ENCODE data around the gene IPO9.
"Not testable (repeated sequence)": the region's sequence is repeated elsewhere in the genome, so short reads cannot be mapped to it uniquely, and the experiment has no call there.

The IPO9 gene

DNA sequence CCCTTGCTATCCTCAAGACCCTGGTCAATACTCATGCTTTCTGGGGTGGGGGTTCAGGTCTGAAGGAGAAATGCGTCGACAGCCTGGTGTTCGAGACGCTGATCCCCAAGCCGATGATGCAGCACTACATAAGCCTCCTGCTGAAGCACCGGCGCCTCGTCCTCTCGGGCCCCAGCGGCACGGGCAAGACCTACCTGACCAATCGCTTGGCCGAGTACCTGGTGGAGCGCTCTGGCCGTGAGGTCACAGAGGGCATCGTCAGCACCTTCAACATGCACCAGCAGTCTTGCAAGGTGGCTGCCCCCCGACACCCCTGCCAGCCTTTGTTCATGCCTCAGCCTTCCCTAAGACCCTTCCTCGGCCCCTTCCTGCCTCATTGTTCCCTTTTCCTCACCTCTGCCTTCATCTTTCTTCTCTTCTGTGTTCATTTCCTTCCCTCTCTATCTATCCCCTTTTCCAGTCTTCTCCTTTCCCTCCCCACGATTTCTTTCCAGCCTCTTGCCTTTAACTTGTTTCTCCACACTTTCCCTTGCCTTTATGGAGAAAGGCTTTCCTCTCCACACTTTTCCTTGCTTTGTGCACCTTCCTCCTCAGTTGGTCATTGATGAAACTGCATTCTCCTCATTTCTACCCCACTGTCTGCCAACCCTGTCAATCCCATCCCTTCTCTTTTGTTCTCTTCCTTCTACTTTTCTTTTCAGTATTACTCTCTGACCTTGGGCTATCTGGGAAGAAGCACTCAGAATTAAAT lies 18.3 kb upstream of the IPO9 start:
- FAIRE-seq = no peak

DNA sequence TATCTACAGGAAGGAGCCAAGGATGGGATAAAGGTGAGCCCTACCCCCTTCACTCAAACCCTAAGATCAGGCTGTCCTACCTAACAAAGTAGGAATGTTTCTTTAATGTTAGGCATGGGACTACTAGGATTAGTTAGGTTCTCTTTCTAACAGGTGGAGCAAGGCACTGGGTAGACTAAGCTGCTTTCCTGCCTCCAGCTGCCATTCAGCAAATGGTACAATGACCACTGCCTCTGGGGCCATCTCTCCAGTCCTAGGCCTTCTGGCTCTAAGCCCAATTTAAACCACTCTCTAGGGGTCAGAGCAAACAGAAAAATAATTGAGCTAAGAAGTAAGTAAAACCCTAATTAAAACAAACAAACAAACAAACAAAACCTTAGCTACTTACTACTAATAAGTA lies 15.7 kb upstream of the IPO9 start:
- FAIRE-seq = no peak

DNA sequence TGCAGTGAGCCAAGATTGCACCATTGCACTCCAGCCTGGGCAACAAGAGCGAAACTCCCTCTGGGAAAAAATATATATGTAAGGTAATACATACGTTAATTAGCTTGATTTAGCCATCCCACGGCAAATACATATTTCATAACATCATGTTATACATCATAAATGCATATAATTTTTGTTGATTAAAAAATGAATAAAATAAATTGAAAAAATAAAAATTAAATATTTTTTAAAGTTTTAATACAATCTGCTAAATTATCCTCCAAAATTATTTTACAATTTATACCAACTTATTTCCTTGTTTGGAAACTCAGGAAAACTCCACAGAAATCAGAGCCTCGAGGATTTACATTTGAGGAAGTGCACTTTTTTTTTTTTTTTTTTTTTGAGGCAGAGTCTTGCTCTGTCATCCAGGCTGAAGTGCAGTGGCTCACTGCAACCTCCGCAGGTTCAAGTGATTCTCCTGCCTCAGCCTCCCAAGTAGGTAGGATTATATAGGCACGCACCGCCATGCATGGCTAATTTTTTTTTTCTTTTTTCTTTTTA lies 12.6 kb upstream of the IPO9 start:
- FAIRE-seq = no peak

DNA sequence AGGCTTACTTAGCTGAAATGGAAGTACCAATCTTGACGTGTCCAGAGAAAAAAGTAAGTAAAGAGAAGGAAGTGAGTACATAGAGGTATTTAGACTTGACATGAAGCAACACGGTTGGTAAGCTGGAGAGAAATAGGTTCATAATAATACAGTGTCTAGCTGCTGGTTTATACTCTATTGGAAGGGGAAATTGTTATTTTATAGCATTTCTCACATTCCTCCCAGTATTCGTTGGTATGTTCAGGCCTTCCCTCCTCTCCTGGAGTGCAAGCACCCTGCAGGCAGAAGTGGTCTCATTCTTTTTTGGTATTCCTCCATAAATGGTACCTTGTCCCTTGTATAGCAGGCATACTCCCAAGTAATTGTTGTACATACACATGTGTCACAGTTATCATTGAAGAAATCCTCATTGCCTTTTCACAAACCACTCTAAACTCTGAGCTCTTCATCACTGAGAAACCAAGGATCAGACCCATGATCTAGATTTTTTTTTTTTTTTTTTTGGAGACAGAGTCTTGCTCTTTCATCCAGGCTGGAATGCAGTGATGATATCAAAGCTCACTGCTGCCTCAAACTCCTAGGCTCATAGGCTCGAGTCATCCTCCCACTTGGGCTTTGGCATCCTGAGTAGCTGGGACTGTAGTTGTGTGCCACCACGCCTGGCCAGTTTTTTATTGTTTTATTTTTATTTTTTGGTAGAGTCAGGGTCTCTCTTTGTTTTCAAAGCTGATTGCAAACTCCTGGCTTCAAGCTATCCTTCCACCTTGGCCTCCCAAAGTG lies 9.8 kb upstream of the IPO9 start:
- FAIRE-seq = no peak

DNA sequence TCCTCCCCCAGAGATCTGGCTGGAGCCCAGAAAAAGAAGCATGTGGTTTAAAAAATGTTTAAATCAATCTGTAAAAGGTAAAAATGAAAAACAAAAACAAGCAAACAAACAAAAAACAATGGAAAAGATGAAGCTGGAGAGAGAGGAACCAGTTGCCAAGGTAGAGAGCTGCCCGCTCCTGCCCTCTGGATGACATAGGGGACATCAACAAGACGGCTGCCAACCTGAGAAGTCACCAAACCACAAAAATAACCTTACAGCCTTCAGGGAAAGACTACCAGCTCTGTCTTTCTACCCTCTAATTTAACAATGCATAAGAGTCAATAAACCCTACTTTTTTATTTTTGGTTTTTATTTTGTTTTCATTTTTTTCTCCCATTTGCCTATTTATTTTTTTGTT lies 8.5 kb upstream of the IPO9 start:
- FAIRE-seq = no peak

DNA sequence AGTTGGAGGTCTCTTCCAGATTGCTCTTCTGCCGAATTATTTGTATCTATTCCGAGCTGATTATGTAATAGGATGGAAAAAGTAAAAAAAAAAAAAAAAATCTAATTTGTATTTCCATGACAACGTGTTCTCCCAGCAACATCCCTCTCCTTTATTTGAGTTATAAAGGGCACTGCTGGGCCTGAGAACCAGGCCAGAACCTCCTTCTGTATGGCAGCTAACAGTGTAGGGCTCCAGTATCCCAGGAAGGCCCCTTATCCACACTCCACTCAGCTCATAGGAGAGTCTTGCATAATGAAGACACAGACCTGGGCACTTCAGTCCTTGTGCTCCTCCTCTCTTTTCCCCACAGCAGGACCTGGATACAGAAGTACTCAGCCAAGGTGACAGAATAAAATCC lies 3.7 kb upstream of the IPO9 start:
- no peak for FAIRE-seq

DNA sequence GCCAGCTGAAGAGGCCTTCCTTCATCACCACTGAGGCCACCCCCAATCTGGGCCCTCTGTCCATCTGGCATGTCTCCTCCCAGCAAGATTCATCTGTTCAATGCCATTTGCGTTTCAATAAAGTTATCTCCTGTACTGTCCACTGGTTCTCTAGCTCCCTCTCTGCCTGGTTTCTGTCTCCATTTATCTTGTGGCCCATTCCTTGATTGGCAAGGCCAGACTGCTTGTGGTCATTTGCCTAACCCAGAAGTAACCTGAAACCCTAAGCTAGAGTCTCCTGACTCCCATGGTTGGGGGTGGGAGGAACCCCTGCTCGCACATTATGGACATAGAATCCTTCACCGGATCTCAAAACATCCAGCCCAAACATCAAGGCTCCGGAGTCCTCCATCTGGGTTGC lies 2.1 kb upstream of the IPO9 start:
- FAIRE-seq = no peak

DNA sequence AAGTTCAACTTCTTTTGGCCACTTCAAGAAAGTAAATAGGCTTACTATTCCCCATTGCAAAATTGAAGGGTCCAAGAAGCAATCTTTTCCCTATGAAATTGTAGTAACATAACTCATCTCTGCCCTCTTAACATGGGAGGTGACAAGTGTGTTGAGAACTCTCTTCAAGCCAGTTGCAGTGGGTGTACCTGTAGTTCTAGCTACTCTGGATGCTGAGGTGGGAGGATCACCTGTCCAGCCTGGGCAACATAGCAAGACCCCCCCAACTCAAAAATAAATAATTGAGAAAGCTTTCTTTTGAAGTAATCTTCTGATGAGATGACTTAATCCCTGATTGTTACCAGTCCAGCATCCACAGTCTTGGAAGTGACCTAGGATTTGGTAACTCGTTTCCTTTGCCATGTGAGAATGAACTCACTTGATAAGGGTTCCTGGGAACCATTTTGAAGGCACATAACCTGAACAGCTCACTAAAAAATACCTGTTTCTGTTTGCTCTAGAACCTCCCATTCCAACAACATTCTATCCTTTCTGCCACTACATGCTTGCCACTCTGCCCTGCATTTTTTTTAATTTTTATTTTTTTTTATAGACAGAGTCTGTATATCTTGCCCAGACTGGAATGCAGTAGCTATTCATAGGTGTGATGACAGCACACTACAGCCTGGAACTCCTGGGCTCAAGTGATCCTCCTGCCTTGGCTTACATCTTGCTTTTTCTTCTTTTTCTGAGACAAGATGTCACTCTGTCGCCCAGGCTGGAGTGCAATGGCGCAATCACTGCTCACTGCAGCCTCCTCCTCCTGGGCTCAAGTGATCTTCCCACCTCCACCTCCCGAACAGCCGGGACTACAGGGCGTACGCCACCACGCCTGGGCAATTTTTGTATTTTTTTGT lies 1.4 kb upstream of the IPO9 start:
- no peak for FAIRE-seq

DNA sequence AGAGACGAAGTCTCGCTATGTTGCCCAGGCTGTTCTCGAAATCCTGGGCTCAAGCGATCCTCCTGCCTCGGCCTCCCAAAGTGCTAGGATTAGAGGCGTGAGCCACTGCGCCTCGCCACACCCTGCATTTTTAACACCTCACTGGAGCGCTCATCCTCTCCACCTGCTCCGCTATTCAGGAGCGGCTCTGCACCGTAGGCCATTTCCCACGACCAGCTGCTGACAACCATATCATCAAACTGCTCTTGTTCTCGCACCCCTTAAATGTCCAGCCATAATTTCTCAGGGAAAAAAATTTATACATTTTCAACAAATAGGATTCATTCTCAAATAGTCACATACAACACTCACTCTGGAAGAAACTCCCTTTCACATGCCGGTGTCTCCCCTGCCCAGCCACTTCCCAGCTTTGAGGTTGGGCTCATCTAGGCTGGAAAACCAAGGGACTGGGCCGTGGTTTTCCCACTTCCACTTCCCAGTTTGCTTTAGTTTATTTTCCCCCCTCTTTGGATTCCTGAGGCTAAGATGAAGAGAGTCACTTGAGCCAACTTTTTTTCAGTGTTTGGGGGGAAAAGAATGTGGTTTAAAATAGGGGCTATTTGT lies 639 bp upstream of the IPO9 start:
- FAIRE-seq = no peak

DNA sequence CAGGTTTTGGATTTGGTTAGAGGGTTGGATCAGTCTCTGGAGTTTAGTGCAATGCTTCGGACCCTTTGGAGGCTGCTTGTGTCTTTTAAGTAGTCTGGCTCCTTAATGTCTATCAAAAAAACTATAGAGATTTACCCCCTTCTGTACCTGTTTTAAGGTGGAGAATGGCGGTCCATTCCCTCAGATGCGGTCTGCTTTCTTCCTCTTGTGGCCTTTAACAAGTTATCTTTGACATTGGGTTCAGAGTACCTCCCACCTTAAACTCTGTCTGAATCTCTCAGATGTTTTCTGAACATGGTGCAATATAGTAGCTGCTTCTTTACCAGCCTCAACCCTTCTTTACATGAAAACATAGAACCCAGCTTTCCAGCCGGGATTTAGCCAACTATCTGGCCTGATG lies 2.4 kb downstream of the IPO9 start:
- no peak for FAIRE-seq

DNA sequence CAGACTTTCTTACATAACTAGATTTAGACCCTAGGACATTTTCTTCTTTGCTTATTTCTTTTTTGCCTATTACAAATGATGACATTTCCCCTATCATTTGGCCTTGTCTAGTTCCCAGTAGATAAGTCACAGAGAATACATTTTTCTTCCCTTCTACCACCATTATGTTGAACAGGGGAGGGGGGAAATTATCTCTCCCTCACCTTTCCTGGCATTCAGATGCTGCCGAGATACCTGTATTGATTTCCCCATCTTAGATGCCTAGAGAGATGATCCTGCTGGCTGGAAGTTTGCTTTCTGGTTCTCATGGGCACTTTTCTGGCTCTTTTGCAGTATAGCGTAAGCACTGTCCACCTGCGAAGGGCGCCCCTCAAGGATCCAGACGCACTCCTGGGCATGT lies 5.7 kb downstream of the IPO9 start:
- no peak for FAIRE-seq

DNA sequence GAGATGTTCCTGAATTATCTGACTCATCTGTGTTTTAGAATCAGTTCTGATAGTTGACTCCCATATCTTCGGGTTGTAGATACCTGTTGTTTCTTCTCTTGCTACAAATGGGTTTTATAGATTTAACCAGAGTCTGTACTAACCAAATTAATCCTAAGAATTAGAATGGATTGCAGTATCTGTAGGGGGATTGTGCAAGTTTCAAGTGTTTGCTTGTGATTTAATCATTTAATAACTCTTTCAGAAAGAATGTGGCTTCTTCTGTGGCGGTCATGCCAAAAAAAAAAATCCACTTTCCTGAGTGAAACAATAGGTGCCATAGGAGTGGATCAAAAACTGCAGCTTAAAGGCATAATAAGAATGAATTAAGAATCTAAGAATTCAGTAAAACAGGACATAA lies 9.4 kb downstream of the IPO9 start:
- no peak for FAIRE-seq

DNA sequence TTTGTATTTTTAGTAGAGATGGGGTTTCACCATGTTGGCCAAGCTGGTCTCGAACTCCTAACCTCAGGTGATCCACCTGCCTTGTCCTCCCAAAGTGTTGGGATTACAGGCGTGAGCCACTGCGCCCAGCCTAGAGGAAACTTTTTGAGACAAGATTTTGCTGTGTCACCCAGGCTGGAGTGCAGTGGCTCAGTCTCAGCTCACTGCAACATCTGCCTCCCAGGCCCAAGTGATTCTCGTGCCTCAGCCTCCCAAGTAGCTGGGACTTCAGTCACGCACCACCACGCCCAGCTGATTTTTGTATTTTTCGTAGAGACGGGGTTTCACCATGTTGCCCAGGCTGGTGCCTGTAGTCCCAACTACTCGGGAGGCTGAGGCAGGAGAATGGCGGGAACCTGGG lies 10.1 kb downstream of the IPO9 start:
- not testable (repeated sequence) for FAIRE-seq

DNA sequence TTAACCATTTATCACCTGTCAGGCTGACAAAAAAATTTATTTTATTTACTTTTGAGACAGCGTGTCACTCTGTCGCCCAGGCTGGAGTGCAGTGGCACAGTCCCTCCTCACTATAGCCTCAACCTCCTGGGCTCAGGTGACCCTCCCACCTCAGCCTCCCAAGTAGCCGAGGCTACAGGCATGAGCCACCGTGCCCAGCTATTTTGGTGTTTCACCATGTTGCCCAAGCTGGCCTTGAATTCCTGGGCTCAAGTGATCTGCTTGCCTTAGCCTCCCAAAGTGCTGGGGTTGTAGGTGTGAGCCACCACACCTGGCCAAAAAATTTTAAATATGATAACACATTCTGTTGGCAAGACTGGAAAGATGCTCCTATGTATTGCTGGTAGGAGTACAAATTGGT lies 11.1 kb downstream of the IPO9 start:
- FAIRE-seq = no peak

DNA sequence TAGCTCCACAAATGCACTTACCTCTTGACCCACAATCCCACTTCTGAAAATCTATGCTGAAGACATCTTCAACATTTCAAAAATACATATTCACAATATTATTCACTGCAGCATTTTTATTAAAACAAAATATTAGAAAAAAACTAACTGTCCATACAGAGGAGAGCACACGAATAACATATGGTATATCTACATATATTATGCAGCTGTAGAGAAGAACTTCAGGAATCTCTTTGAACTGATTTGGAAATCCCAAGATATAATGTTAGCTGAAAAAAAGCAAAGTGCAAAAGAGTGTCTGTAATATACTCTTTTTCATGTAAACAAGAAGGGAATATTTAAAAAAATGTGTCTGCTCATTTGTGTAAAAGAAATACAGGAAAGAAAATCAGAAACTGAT lies 11.5 kb downstream of the IPO9 start:
- FAIRE-seq = no peak

DNA sequence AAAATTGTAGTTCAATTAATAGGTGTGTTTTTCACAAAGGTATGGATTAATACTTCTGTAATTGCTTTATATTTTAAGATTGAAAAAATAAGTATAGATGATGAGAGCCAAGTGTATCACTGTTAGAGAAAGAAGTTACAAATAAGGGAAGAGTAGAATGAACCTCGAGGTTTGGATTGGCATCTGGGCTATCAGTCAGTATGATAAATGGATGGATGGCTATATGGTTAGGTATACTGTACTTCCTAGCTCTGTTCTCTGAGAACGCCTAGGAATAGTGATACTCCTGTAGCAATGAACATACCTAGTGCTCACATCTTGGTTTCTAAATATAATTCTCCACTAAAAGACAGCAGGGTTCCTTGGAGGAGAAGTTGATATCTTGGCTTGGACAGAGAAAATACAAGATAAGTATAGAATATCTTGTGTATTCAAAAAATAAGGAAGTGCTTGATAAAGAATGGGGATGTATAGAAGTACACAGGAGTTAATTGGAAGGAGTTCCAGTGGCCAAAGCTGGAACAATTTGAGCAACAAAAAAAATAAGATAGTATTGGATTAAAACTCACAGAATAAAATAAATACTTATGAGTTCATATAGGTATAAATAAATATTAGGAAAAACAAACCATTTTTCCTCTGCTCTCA lies 12.4 kb downstream of the IPO9 start:
- FAIRE-seq = no peak

DNA sequence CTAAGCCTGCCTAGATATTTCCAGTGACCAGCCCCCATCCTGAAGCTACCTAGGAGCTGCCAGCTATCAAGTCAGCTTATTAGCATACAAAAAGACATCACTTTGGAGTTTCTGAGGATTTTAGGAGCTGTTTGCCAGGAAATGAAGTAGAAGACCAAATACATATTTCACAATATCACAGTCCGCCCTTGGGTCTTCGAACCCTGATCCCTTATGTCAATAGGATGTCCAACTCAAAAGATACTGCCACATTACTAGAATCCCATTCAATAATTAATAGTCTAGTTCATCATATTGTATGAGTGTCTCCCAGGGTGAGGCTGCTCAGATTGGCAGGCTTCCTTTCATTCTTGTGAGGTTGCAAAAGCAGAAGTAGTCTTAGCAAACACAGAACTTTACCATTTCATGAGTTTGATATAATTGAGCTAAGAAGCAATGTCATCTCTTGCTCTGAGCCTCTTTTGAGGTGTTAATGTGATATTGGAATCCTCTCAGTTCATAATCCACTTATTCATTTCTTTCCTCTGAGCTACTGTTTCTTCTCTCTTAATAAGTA lies 13.6 kb downstream of the IPO9 start:
- no peak for FAIRE-seq

DNA sequence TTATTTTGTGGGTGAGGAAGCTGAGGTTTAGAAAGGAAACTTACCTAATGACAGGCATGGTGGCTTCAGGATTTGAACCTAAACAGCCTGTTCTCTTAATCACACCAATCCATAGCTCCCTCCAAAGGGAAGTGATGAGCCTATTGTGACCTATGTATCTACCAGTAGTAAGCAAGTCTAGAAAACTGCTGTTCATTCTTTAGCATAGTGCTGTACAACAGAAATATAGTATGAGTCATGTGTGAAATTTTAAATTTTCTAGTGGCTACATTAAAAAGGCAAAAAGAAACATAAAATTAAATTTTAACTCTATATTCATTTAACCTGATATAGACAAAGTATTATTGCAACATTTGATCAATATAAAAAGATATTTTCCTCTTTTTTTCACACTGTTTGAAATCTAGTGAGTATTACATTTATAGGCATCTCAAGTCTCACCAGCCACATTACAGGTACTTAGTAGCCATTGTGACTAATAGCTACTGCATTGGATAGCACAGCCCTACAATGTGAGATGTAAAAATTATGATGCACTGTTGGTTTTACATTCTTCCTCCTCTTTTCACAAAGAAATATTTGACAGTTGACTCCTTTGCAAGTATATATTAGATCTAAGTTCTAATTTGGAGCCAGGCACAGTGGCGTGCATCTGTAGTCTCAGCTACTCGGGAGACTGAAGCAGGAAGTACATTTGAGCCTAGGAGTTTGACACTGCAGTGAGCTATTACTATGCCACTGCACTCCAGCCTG lies 16.6 kb downstream of the IPO9 start:
- FAIRE-seq = no peak

DNA sequence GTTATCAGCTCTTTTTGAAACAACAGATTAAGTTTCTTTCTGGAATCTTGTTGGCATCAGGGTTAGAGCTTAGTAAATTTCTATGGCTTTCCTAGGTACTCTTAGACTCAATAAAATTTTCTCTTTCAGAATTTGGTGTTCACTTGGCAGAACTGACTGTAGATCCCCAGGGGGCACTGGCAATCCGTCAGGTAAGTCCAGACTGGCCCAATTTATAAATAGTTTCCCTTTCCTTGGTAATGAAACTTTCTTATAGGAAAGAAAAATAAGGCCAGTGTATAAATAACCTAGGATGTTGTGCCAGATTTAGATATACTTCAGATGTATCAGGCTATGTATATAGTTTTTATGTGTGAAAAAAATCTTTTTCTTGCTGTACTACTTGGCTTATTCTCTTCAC lies 18.2 kb downstream of the IPO9 start:
- no peak for FAIRE-seq

DNA sequence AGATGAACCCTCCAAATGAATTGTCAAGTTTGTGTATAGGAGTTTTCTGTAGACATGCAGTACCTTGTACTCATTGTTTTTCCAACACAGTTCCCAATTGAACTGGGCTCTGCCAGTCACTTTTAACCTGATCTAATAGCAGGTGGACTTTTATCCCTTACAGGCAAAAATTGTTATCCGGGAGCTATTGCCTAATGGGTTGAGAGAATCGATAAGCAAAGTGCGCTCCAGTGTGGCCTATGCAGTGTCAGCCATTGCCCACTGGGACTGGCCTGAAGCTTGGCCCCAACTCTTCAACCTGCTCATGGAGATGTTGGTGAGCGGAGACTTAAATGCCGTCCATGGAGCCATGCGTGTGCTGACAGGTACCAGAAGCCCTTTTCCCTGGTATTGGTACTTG lies 19.3 kb downstream of the IPO9 start:
- FAIRE-seq = no peak

DNA sequence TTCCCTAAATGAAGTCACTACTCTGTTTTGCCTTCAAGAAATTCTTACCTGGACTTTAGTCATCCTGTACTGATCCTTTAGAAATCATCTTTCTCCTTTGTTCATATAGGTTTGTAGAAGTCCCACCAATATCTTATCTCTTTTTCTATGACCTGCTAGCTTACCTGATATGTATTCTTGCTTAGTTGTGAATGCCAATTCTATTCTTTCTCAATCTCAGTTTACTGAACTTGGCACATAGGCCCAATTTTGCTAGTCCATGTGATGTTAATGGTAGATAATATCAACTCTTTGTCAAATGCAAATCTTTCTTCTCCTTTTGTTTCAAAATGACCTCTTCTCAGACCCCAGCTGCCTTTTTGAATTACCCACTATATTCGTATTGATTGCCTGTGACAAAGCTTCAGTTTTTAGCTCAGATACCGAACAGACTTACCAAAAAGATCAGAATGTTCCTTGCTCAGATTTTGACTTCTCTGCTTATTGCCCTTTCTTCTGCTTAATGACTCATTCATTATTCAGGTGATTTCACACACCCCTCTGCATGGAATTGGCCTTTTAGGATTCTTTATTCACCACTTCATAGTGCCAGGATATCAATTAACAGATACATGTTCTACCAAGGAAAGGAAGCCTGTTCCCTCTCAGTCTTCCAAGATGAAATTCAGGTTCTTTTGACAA lies 20.6 kb downstream of the IPO9 start:
- FAIRE-seq = no peak

Measured in islet of Langerhans (tissue), 1 donor.